Aorta (tissue), 5 donors: ENCODE measurements around the gene TKT. TPM values are rescaled to one million over a fixed set of nuclear protein-coding genes. Genes with fewer than 3 reads are reported as not detected.

Experiments used
- ATAC-seq: fragments of 200-7000 bp; cut with Tn5 transposase; one replicate; pipeline ENCODE4 v1.9.1; 2022; ENCODE audit warnings: moderate library complexity; ENCODE audit not compliant: low FRiP score
- DNase-seq, 2 donors: peaks; one replicate each; pipeline ENCODE4 v3.0.0-alpha.2; 2020
- H3K27ac ChIP-seq, 2 donors: one replicate each; pipeline ENCODE4 v1.5.1; 2013; ENCODE audit warnings: low read length in 2 of 2, mild to moderate bottlenecking in 2 of 2, moderate library complexity in 2 of 2, control low read depth in 1 of 2, inconsistent platforms in 1 of 2, low read depth in 1 of 2
- H3K27me3 ChIP-seq, 2 donors: one replicate each; pipeline ENCODE4 v1.6.1; 2013; ENCODE audit warnings: control low read depth in 1 of 2, low read length in 1 of 2, mild to moderate bottlenecking in 1 of 2, moderate library complexity in 1 of 2; ENCODE audit not compliant: insufficient read depth in 2 of 2, control insufficient read depth in 1 of 2
- H3K36me3 ChIP-seq, 2 donors: one replicate each; pipeline ENCODE4 v1.6.1; 2013; ENCODE audit warnings: control low read depth in 1 of 2, low read length in 1 of 2, mild to moderate bottlenecking in 1 of 2; ENCODE audit not compliant: insufficient read depth in 2 of 2, control insufficient read depth in 1 of 2
- H3K4me1 ChIP-seq, 2 donors: one replicate each; pipeline ENCODE4 v1.6.1; 2013; ENCODE audit warnings: low read length in 2 of 2, control low read depth in 1 of 2, mild to moderate bottlenecking in 1 of 2, moderate library complexity in 1 of 2; ENCODE audit not compliant: insufficient read depth in 2 of 2, control insufficient read depth in 1 of 2
- H3K4me3 ChIP-seq, 2 donors: one replicate each; pipeline ENCODE4 v1.5.1; 2013; ENCODE audit warnings: low read length in 2 of 2, control low read depth in 1 of 2, mild to moderate bottlenecking in 1 of 2
- H3K9me3 ChIP-seq: one replicate; pipeline ENCODE4 v1.6.1; 2013; ENCODE audit warnings: mild to moderate bottlenecking, low read length; ENCODE audit not compliant: control insufficient read depth
- WGBS, 2 donors: extraction: QIAGEN DNeasy Blood & Tissue Kit; methylation state at CpG; one replicate each; pipeline ENCODE4 v1.1.7; 2013; 5-methylcytosine and 5-hydroxymethylcytosine counted together
- intact Hi-C, 2 donors: fragments of 100-400 bp; cut with DNase I; formaldehyde crosslinking; loops; one replicate each; pipeline versions ENCODE4 v1.14.2 to v1.15.0; 2022
- polyA plus RNA-seq, 2 donors: library from polyadenylated mRNA; stranded (reverse); fragments of 200-250 nt; gene quantifications; one replicate each; pipeline ENCODE4 v1.2.3, GENCODE V29; 2013
- total RNA-seq, 2 donors: library from RNA; stranded (reverse); fragmentation: NEBNext Ultra II Directional; extraction: Animal tissue kit (Norgen Biotek cat#: 25700); gene quantifications; one replicate each; pipeline ENCODE4 v1.2.1, GENCODE V29; 2021
- donor health status: healthy with polysubstance abuse.
- donor health status: Bipolar disorder and iron deficiency.
- donor health status: DM: no; HTN: no; CAD: no.
- donor health status: DM: no; HTN: no; CAD: no.
- donor health status: DM: yes; HTN: yes; CAD: no.

The TKT gene
- total and polyA plus RNA-seq, 4 donors = 92.4 to 208 (median 146) TPM

DNA sequence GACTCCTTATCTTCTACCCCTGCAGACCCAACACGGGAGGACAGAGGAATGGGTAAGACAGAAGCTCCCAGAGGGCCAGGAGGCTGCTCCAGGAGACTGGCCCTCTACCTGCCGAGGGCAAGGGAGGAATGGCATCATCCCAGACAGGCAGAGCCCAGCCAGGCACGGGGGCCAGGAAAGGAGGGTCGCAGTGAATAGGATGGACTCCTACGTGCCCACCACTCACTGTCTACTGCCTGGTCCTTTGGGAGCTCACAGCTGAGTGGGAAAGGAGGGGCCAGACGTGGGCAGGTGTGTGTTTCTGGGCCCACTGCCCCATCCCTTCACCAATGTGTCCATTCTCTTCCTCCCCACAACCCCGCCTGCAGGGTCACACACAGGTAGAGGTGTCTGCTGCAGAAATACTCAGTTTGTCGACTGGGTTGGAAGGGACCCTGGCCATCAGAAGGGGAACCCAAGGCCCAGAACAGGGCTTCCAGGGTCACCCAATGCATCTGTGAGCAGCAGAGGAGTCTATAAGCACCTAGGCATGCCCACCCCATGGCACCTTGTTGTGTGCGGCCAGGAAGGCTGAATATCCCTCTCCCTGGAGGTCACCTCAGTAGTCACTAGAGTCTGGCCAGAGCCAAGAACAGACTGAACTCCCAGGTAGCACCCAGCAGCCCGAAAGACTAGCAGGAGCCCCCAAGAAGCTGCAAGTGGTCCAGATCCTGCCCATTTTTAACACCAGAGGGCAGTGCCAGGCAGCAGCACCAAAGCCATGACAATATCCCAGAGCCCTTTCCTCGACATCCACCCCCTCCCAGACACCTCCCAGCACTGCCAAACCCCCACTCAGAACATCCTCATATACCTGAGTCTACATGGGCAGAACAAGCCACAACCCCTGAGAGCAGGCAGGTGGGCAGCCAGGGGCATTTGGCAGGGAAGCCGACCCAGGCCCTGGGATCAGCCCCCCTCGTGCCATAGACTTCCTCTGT lies 24.0 kb downstream of the TKT start:
- ATAC-seq (no peak), DNase-seq (peak; percentile 24 to 32)
- H3K4me3 ChIP-seq = no peak overlapping the region
- no peaks in the 10 kb centered on the region for H3K9me3 ChIP-seq
- intact Hi-C loops = no loop called here
- no peaks in the 10 kb centered on the region for H3K27me3 ChIP-seq
- no peak overlapping the region for H3K27ac ChIP-seq
- no peaks in the 10 kb centered on the region for H3K4me1 ChIP-seq
- H3K36me3 ChIP-seq = peaks cover 4 to 23% of the 10 kb centered on the region in 2 donors
- WGBS, 2 donors = 85% methylated on average over 13 of the region's 13 CpGs

GRCh38 chr3:53230789-53231188 lies 25.0 kb downstream of the TKT start:
- Histone ChIP-seq H3K27me3 (no peaks in the 10 kb centered on the region), H3K27ac (no peak overlapping the region), H3K4me1 (no peaks in the 10 kb centered on the region), H3K9me3 (no peaks in the 10 kb centered on the region), H3K36me3 (peaks cover 4 to 29% of the 10 kb centered on the region in 2 donors), H3K4me3 (no peak overlapping the region)
- ATAC-seq = no peak
- WGBS, 2 donors = 89 to 92% methylated on average over 5 of the region's 5 CpGs
- intact Hi-C loops = no loop called here
- peak in 1 of 2 donors; percentile 23 for DNase-seq

DNA sequence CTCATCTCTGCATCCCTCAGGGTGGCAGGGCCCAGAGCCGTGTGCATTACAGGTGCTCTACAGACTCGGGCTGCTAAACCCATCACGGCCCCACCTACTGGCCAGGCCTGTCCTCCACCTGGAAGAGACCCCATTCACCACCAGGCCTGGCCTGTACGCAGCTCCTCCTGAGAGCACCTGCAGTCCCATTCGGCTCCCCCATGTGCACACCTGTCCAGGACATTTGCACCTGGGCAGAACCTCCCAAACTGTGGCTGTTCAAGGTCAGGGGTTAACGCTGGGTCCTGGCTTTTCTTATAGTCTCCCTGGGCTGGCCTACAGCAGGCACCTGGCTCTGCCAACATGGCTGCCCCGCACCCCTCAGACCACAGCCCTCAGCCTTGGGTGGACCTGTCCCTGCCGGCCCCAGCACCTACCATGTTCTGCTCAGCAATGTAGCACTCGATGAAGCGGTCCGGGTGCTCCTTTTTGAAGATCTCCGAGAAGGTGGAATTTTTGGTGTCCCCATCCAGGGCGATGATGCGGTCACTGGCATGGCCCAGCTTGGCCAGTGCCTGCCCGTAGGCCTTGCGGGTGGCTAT lies 25.7 kb downstream of the TKT start:
- intact Hi-C loops = no loop called here
- no peak for ATAC-seq
- peaks cover 4 to 31% of the 10 kb centered on the region in 2 donors for H3K36me3 ChIP-seq
- H3K4me1 ChIP-seq = no peaks in the 10 kb centered on the region
- H3K27me3 ChIP-seq = no peaks in the 10 kb centered on the region
- peak in 1 of 2 donors; percentile 64 for DNase-seq
- H3K9me3 ChIP-seq = no peaks in the 10 kb centered on the region
- WGBS, 2 donors = 85 to 86% methylated on average over 16 of the region's 16 CpGs
- no peak overlapping the region for H3K4me3 ChIP-seq
- no peak overlapping the region for H3K27ac ChIP-seq

- H3K4me3 ChIP-seq = no peak overlapping the region
- no peaks in the 10 kb centered on the region for H3K9me3 ChIP-seq
- no peak overlapping the region for H3K27ac ChIP-seq
- no peak for DNase-seq
- ATAC-seq = no peak
- intact Hi-C loops = no loop called here
- H3K4me1 ChIP-seq = no peaks in the 10 kb centered on the region
- 91 to 94% methylated on average over 2 of the region's 2 CpGs for WGBS, 2 donors
- peaks cover 4 to 30% of the 10 kb centered on the region in 2 donors for H3K36me3 ChIP-seq
- no peaks in the 10 kb centered on the region for H3K27me3 ChIP-seq
Measured at GRCh38 chr3:53229606-53230005, 26.2 kb downstream of the TKT start.

GRCh38 chr3:53229171-53229570 lies 26.7 kb downstream of the TKT start:
- Histone ChIP-seq H3K9me3 (no peaks in the 10 kb centered on the region), H3K27ac (no peak overlapping the region), H3K27me3 (no peaks in the 10 kb centered on the region), H3K36me3 (peaks cover 4 to 33% of the 10 kb centered on the region in 2 donors), H3K4me3 (no peak overlapping the region), H3K4me1 (no peaks in the 10 kb centered on the region)
- intact Hi-C loops = no loop called here
- ATAC-seq = no peak
- DNase-seq = no peak
- WGBS, 2 donors = 97 to 99% methylated on average over 14 of the region's 14 CpGs

DNA sequence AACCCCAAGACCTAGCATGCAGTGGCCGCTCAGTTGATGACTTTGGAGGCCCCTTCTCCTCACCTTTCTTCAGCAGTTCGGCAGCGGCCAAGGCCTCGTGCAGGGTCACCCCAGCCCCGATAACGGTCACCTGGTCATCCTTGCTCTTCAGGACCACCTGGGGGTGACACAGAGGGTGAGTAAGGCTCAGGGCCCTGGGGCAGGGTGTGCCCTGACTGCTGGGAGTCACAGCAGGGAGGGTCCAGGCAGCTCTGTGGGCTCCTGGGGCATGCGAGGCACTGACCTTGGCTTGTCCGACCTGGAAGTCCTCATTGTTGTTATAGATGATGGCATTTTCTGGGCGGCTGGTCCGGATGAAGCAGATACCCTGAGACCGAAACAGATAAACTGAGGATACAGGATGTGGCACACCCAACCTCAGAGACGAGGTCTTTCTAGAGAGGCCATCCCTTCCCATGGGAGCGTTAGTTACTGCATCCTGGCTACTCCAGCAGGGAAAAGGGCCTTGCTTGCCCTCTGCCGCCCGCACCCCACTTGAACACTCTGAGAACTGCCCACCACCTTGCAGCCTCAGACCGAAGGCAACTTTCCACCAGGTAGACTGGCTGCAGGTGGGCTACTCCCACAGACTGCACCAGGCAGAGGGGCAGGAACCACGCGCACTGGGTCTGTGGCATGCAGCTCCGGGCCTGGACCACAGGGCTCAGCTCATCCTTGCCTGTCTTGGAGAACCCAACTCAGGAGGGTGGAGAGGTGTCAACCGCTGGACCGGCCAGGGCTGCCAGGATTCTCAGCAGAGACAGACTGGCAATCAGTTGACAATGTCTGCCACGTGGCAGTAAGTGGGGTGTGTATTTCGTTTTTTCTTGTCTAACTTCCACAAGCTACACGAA lies 27.6 kb downstream of the TKT start:
- no peak overlapping the region for H3K4me3 ChIP-seq
- H3K4me1 ChIP-seq = no peaks in the 10 kb centered on the region
- ATAC-seq (no peak), DNase-seq (no peak)
- WGBS, 2 donors = 85 to 88% methylated on average over 24 of the region's 24 CpGs
- intact Hi-C loops = no loop called here
- no peaks in the 10 kb centered on the region for H3K9me3 ChIP-seq
- peaks cover 4 to 38% of the 10 kb centered on the region in 2 donors for H3K36me3 ChIP-seq
- H3K27ac ChIP-seq = no peak overlapping the region
- no peaks in the 10 kb centered on the region for H3K27me3 ChIP-seq

- Histone ChIP-seq H3K36me3 (peaks cover 4 to 35% of the 10 kb centered on the region in 2 donors), H3K27me3 (no peaks in the 10 kb centered on the region), H3K4me1 (no peaks in the 10 kb centered on the region), H3K9me3 (no peaks in the 10 kb centered on the region), H3K27ac (no peak overlapping the region), H3K4me3 (no peak overlapping the region)
- 92 to 94% methylated on average over 17 of the region's 17 CpGs for WGBS, 2 donors
- intact Hi-C loops = no loop called here
- no peak for ATAC-seq
- no peak for DNase-seq
Measured at GRCh38 chr3:53226841-53227407, 28.9 kb downstream of the TKT start.

GRCh38 chr3:53226142-53226840 lies 29.5 kb downstream of the TKT start:
- 89% methylated on average over 12 of the region's 12 CpGs for WGBS, 2 donors
- H3K4me1 ChIP-seq = no peaks in the 10 kb centered on the region

More at GRCh38 chr3:53226142-53226840, 29.5 kb downstream of the TKT start:
- intact Hi-C loops = no loop called here
- Histone ChIP-seq H3K27ac (no peak overlapping the region), H3K9me3 (no peaks in the 10 kb centered on the region), H3K36me3 (peaks cover 4 to 34% of the 10 kb centered on the region in 2 donors), H3K27me3 (no peaks in the 10 kb centered on the region), H3K4me3 (no peak overlapping the region)
- no peak for DNase-seq
- no peak for ATAC-seq
